Suprapubic skin (tissue), 4 donors: ENCODE data around the gene DCX. TPM values are rescaled to one million over a fixed set of nuclear protein-coding genes. Genes with fewer than 3 reads are reported as not detected.

Experiments
- DNase-seq, 2 donors: peaks; one replicate each; pipeline ENCODE4 v3.0.0-alpha.2; 2019; ENCODE audit warnings: low spot score in 2 of 2
- H3K27ac ChIP-seq: fragments of 200-600 bp; sonication (generic); one replicate; pipeline ENCODE4 v1.5.1; 2019
- H3K27me3 ChIP-seq: fragments of 200-600 bp; sonication (generic); one replicate; pipeline ENCODE4 v1.5.1; 2019
- H3K36me3 ChIP-seq: fragments of 200-600 bp; sonication (generic); one replicate; pipeline ENCODE4 v1.5.1; 2019
- H3K4me1 ChIP-seq: fragments of 200-600 bp; sonication (generic); one replicate; pipeline ENCODE4 v1.5.1; 2019
- H3K4me3 ChIP-seq: fragments of 200-600 bp; sonication (generic); one replicate; pipeline ENCODE4 v1.5.1; 2019; ENCODE audit warnings: mild to moderate bottlenecking
- H3K9me3 ChIP-seq: fragments of 200-600 bp; sonication (generic); one replicate; pipeline ENCODE4 v1.5.1; 2019
- CTCF ChIP-seq, 2 donors: fragments of 200-600 bp in 1 of 2; fragments of 450-650 bp in 1 of 2; sonication (generic) in 1 of 2; IDR thresholded peaks; one replicate each; pipeline ENCODE4 v1.5.1; 2016 to 2019; ENCODE audit warnings: antibody characterized with exemption in 2 of 2, mild to moderate bottlenecking in 1 of 2, moderate library complexity in 1 of 2
- EP300 ChIP-seq: sonication (generic); formaldehyde crosslinking; IDR thresholded peaks from one replicate; pipeline ENCODE4 v1.6.1; 2017; ENCODE audit warnings: antibody characterized with exemption
- POLR2A ChIP-seq, 2 donors: fragments of 450-650 bp; IDR thresholded peaks; one replicate each; pipeline ENCODE4 v1.6.1; 2017; ENCODE audit warnings: antibody characterized with exemption in 2 of 2, mild to moderate bottlenecking in 2 of 2, moderate library complexity in 2 of 2
- POLR2AphosphoS5 ChIP-seq, 3 donors: sonication (generic); formaldehyde crosslinking; IDR thresholded peaks; one replicate each; pipeline ENCODE4 v1.6.1; 2017; ENCODE audit warnings: antibody characterized with exemption in 3 of 3
- WGBS: methylation state at CpG from one replicate; pipeline ENCODE4 v1.1.5; 2018; 5-methylcytosine and 5-hydroxymethylcytosine counted together
- total RNA-seq, 4 donors: library from RNA; depleted of rRNA; stranded (reverse); fragments of >200 nt; gene quantifications; one replicate each; pipeline ENCODE4 v1.1.0, GENCODE V29; 2016

The DCX gene
- total RNA-seq, 4 donors from 2014 or later = 0.42 TPM; not detected in 3

- TF ChIP-seq EP300 = no peak
- no peak for TF ChIP-seq POLR2AphosphoS5 (IDR thresholded peaks at IDR 0.05)
- no peak for TF ChIP-seq POLR2A (IDR thresholded peaks at IDR 0.05)
- no peak for TF ChIP-seq CTCF (IDR thresholded peaks at IDR 0.05)
- H3K27ac ChIP-seq = no peak overlapping the region
Observed at GRCh38 chrX:111259559-111259958, 152.4 kb downstream of the DCX start.

GRCh38 chrX:111257733-111258132 lies 154.3 kb downstream of the DCX start:
- 76% methylated on average over 3 of the region's 3 CpGs for WGBS
- TF ChIP-seq CTCF (IDR thresholded peaks at IDR 0.05) (no peak), POLR2A (IDR thresholded peaks at IDR 0.05) (no peak), POLR2AphosphoS5 (IDR thresholded peaks at IDR 0.05) (no peak), EP300 (no peak)
- Histone ChIP-seq H3K4me1 (no peaks in the 10 kb centered on the region), H3K4me3 (no peak overlapping the region), H3K27ac (no peak overlapping the region), H3K36me3 (no peaks in the 10 kb centered on the region), H3K9me3 (no peaks in the 10 kb centered on the region), H3K27me3 (no peaks in the 10 kb centered on the region)
- DNase-seq = no peak

More at GRCh38 chrX:111259559-111259958, 152.4 kb downstream of the DCX start:
- 48% methylated on average over 3 of the region's 3 CpGs for WGBS
- Histone ChIP-seq H3K9me3 (no peaks in the 10 kb centered on the region), H3K4me3 (no peak overlapping the region), H3K4me1 (no peaks in the 10 kb centered on the region), H3K27me3 (no peaks in the 10 kb centered on the region), H3K36me3 (no peaks in the 10 kb centered on the region)
- no peak for DNase-seq

GRCh38 chrX:111254896-111255693 lies 156.9 kb downstream of the DCX start:
- no peak for TF ChIP-seq POLR2A (IDR thresholded peaks at IDR 0.05)
- TF ChIP-seq CTCF (IDR thresholded peaks at IDR 0.05) = no peak
- TF ChIP-seq EP300 = no peak
- no peak for TF ChIP-seq POLR2AphosphoS5 (IDR thresholded peaks at IDR 0.05)
- no peak for DNase-seq
- Histone ChIP-seq H3K27ac (no peak overlapping the region), H3K4me1 (no peaks in the 10 kb centered on the region), H3K9me3 (no peaks in the 10 kb centered on the region), H3K27me3 (no peaks in the 10 kb centered on the region), H3K4me3 (no peak overlapping the region), H3K36me3 (no peaks in the 10 kb centered on the region)
- 76% methylated on average over 7 of the region's 7 CpGs for WGBS

DNA sequence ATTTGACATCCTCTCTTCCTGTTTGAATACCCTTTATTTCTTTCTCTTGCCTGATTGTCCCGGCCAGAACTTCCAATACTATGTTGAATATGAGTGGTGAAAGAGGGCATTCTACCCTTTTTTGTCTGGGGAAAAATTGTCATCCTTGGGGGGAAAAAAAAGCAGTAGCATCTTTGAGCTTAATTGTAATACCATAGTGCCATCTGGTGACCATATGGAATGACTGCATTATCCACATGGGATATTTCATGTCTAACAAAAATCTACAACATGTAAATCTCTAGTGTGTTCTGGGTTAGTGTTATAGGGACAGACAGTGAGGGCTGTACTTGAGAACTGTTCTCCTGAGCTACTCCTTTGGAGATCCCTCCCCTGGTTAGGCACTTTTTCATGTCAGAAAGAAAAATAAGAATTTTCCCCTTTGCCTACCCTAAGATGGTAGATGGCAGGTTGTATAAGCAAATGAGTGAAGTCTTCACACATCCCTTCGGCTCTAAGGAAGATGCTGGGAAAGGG lies 167.7 kb downstream of the DCX start:
- no peak overlapping the region for H3K4me3 ChIP-seq
- H3K4me1 ChIP-seq = no peaks in the 10 kb centered on the region
- TF ChIP-seq EP300 (no peak), CTCF (IDR thresholded peaks at IDR 0.05) (peak; percentile 14 to 17)
- H3K9me3 ChIP-seq = no peaks in the 10 kb centered on the region
- H3K36me3 ChIP-seq = no peaks in the 10 kb centered on the region
- no peaks in the 10 kb centered on the region for H3K27me3 ChIP-seq
- no peak overlapping the region for H3K27ac ChIP-seq
- WGBS = 49% methylated on average over 2 of the region's 2 CpGs
- no peak for DNase-seq

Other genes starting within 250 kb of the DCX start
- gene CAPN6, start 141.7 kb downstream of the DCX start, total RNA-seq = 1 to 10 TPM in 1 of 4 donors, under 1 TPM in 3; 0.48 to 1.2 (median 0.59) TPM
- gene SERTM2, start 99.5 kb upstream of the DCX start, total RNA-seq = under 1 TPM in 1 of 4 donors, not detected in 3; 0.16 TPM